Mucosa of descending colon (tissue), 3 donors: ENCODE data around the gene NTN1. TPM values are rescaled to one million over a fixed set of nuclear protein-coding genes. Genes with fewer than 3 reads are reported as not detected.

Experiments used
- ATAC-seq: fragments of 200-7000 bp; cut with Tn5 transposase; one replicate; pipeline ENCODE4 v1.9.1; 2020; ENCODE audit warnings: mild to moderate bottlenecking, moderate library complexity
- DNase-seq, 3 donors: peaks; one replicate each; pipeline ENCODE4 v3.0.0-alpha.2; 2020
- H3K36me3 ChIP-seq: fragments of 200-600 bp; one replicate; pipeline ENCODE4 v1.8.0; 2021; ENCODE audit warnings: low read depth, mild to moderate bottlenecking
- H3K4me1 ChIP-seq: fragments of 200-600 bp; one replicate; pipeline ENCODE4 v1.8.0; 2021; ENCODE audit warnings: low read depth, mild to moderate bottlenecking
- H3K4me3 ChIP-seq: fragments of 200-600 bp; one replicate; pipeline ENCODE4 v1.8.0; 2021; ENCODE audit warnings: mild to moderate bottlenecking
- H3K9me3 ChIP-seq: fragments of 200-600 bp; one replicate; pipeline ENCODE4 v1.8.0; 2021; ENCODE audit warnings: mild to moderate bottlenecking
- intact Hi-C, 2 donors: fragments of 100-400 bp; cut with DNase I in 1 of 2; cut with micrococcal nuclease in 1 of 2; formaldehyde crosslinking; loops; one replicate each; pipeline versions ENCODE4 v1.11.0 to v1.11.1; 2022; cut with DNase I, micrococcal nuclease
- total RNA-seq, 3 donors: library from RNA; stranded (reverse); fragmentation: NEBNext Ultra II Directional in 2 of 3; extraction: Animal tissue kit (Norgen Biotek cat#: 25700) in 2 of 3; gene quantifications; one replicate each; pipeline versions ENCODE4 v1.2.1 to v1.2.4, GENCODE V29; 2021 to 2023
- TF ChIP-seq, protein P1 (sequence below): fragments of 200-600 bp; IDR thresholded peaks from one replicate; pipeline ENCODE4 v1.8.0; 2022; ENCODE audit warnings: antibody characterized with exemption, mild to moderate bottlenecking
- donor health status: DM: no; HTN: no; CAD: no; lungs with moderate emphysema.
- donor health status: DM: no; HTN: no; CAD: no.
- donor health status: DM: no; HTN: yes; CAD: no.

Gene NTN1
- total RNA-seq, 3 donors from 2014 or later: 3.7 to 61.8 (median 4.0) TPM

- Histone ChIP-seq H3K4me1 (no peaks in the 10 kb centered on the region), H3K4me3 (no peak overlapping the region), H3K36me3 (no peaks in the 10 kb centered on the region), H3K9me3 (no peaks in the 10 kb centered on the region)
- DNase-seq (no peak), ATAC-seq (no peak)
- TF ChIP-seq, protein P1, sequence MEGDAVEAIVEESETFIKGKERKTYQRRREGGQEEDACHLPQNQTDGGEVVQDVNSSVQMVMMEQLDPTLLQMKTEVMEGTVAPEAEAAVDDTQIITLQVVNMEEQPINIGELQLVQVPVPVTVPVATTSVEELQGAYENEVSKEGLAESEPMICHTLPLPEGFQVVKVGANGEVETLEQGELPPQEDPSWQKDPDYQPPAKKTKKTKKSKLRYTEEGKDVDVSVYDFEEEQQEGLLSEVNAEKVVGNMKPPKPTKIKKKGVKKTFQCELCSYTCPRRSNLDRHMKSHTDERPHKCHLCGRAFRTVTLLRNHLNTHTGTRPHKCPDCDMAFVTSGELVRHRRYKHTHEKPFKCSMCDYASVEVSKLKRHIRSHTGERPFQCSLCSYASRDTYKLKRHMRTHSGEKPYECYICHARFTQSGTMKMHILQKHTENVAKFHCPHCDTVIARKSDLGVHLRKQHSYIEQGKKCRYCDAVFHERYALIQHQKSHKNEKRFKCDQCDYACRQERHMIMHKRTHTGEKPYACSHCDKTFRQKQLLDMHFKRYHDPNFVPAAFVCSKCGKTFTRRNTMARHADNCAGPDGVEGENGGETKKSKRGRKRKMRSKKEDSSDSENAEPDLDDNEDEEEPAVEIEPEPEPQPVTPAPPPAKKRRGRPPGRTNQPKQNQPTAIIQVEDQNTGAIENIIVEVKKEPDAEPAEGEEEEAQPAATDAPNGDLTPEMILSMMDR: no peak
- intact Hi-C loops: no loop called here
Observed at GRCh38 chr17:9054126-9054975, 33.0 kb downstream of the NTN1 start.

GRCh38 chr17:9055281-9055680 lies 34.0 kb downstream of the NTN1 start:
- TF ChIP-seq, protein P1: no peak
- DNase-seq: no peak
- Histone ChIP-seq H3K36me3 (no peaks in the 10 kb centered on the region), H3K4me1 (no peaks in the 10 kb centered on the region), H3K4me3 (no peak overlapping the region), H3K9me3 (no peaks in the 10 kb centered on the region)
- intact Hi-C loops: no loop called here
- no peak for ATAC-seq

- Histone ChIP-seq H3K9me3 (no peaks in the 10 kb centered on the region), H3K4me3 (no peak overlapping the region), H3K36me3 (no peaks in the 10 kb centered on the region), H3K4me1 (no peaks in the 10 kb centered on the region)
- TF ChIP-seq, protein P1: no peak
- DNase-seq: peak in 1 of 3 donors; percentile 27
- intact Hi-C loops: no loop called here
- ATAC-seq: peak; percentile 24
Observed at GRCh38 chr17:9056566-9056965, 35.3 kb downstream of the NTN1 start.

DNA sequence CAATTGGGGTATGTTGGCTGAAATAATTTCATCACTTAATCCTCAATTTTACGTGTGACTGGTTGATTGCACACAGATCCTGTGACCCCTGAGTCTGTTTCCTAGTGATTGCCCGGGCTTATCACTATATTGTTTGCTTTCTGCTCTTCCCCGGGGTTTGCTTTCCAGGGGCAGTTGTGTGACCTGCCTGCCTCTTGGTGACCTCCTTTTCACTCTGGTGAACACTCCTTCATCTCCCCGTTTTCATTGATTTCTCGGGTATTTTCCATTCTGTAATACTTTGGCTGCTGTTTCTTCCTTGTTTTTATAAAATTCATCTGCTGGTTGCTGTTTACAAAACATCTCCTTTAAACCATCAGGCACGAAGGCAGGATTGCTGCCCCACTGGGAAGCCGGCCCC lies 36.0 kb downstream of the NTN1 start:
- no peak for ATAC-seq
- TF ChIP-seq, protein P1: no peak
- no peaks in the 10 kb centered on the region for H3K36me3 ChIP-seq
- H3K9me3 ChIP-seq: no peaks in the 10 kb centered on the region
- H3K4me1 ChIP-seq: no peaks in the 10 kb centered on the region
- H3K4me3 ChIP-seq: no peak overlapping the region
- DNase-seq: no peak
- intact Hi-C loops: no loop called here

DNA sequence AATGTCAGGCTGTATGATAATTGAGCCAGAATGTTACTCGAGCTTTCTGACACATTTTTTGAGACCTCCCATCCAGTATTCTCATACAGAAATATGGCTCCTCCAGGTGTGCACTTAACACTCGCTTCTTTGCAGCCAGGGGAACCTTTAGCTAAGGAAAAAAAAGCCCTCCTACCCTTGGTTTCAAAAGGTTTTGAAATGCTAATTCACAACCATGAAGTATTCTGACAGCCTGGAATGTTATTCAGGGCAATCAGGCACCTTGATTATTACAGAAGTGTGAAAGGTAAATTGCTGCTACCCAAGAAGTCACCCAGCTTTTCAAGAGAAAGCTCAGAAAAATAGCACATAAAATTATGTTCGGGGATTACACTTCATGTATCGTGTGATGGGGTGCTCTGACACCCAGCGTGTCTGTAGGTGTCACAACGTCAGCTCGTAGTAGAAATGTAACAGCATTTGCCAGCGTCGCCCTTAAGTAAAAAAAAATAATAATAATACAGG lies 41.1 kb downstream of the NTN1 start:
- intact Hi-C loops: no loop called here
- Histone ChIP-seq H3K36me3 (no peaks in the 10 kb centered on the region), H3K4me1 (no peaks in the 10 kb centered on the region), H3K4me3 (no peak overlapping the region), H3K9me3 (no peaks in the 10 kb centered on the region)
- TF ChIP-seq, protein P1: no peak
- no peak for ATAC-seq
- DNase-seq: no peak
